ENCODE data around the gene HLCS. TPM values are rescaled to one million over a fixed set of nuclear protein-coding genes. Genes with fewer than 3 reads are reported as not detected.

Gene HLCS
- total RNA-seq, 1 donor from 2014 or later, result 25.0 TPM

DNA sequence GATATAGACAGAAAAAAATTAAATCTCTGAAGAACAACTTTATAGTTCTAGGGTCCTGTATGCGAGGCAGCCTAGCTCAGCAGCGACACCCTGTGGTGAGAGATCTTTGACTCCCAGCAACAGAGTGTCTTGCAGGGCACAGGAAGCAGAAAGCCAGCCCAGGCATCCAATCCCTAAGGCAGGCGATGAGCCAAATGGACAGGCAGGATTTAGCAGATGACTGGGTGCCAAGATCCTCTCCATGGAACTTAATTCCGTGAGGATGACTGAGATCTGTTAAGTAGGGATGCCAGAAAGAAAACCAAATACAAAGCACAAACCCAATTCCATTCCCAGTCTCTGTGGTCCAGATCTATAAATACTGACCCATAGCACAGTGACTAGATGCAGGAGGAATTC lies 38.8 kb downstream of the HLCS start:
- DNase-seq (ENCODE audit: low spot score), result peak; percentile 86
- no peak overlapping the region for H3K27ac Mint-ChIP-seq

DNA sequence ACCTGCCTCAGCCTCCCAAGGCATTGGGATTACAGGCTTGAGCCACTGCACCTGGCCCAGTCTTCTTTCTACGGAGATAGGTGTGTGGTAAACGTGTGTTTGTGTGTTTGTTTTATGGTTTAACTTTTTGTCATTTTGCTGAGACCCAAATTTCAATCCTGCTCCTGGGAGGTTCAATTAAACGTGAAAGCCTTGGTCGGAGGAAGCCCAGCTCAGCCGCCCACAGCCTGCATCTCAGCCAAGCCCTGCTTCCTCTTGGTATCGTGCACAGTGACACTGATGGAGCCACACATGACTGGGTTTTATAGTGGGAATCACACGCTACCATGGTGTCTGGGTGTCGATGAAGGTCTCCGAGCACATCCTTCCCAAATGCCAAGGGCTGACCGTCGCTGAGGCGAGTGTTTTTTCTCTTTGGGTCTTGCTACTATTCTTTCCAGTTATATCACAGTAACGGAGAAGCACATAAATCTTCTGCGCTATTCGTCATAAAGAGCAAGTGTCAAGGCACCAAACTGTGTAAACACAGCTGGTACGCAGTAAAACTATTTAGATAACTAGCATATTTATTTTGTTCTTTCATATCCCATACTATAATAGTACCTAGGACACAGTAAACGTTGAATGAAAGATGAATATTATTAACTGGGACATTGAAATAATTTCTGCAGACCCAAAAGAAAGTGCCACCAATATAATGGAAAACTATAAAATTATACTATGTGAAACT lies 39.3 kb downstream of the HLCS start:
- H3K27ac Mint-ChIP-seq, result no peak overlapping the region

More for the DNA sequence above, 38.8 kb downstream of the HLCS start:
- TF ChIP-seq, protein P1, sequence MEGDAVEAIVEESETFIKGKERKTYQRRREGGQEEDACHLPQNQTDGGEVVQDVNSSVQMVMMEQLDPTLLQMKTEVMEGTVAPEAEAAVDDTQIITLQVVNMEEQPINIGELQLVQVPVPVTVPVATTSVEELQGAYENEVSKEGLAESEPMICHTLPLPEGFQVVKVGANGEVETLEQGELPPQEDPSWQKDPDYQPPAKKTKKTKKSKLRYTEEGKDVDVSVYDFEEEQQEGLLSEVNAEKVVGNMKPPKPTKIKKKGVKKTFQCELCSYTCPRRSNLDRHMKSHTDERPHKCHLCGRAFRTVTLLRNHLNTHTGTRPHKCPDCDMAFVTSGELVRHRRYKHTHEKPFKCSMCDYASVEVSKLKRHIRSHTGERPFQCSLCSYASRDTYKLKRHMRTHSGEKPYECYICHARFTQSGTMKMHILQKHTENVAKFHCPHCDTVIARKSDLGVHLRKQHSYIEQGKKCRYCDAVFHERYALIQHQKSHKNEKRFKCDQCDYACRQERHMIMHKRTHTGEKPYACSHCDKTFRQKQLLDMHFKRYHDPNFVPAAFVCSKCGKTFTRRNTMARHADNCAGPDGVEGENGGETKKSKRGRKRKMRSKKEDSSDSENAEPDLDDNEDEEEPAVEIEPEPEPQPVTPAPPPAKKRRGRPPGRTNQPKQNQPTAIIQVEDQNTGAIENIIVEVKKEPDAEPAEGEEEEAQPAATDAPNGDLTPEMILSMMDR (IDR thresholded peaks at IDR 0.05), result peak; percentile 95
- TF ChIP-seq EZH2phosphoT487 (IDR thresholded peaks at IDR 0.05), result no peak
- H3K36me3 Mint-ChIP-seq, result peaks cover 9% of the 10 kb centered on the region
- no peak overlapping the region for H2AFZ ChIP-seq (replicated peaks)
- H3F3A ChIP-seq (ENCODE audit: low read depth), result no peaks in the 10 kb centered on the region
- H3K9ac ChIP-seq, result no peak overlapping the region
- no peaks in the 10 kb centered on the region for H3K36me3 ChIP-seq
- peaks cover 2% of the 10 kb centered on the region for H3K27me3 Mint-ChIP-seq (ENCODE audit: insufficient read depth, low read depth)
- no peaks in the 10 kb centered on the region for H4K20me1 ChIP-seq (ENCODE audit: low read depth)
- H3K27me3 ChIP-seq, result no peaks in the 10 kb centered on the region
- no peak overlapping the region for H3K27ac ChIP-seq
- no peaks in the 10 kb centered on the region for H3K9me3 Mint-ChIP-seq
- H3K9me3 ChIP-seq (ENCODE audit: low read depth), result no peaks in the 10 kb centered on the region
- H3K4me2 ChIP-seq, result no peak overlapping the region
- H3K79me2 ChIP-seq (ENCODE audit: low read depth), result no peaks in the 10 kb centered on the region
- H3K4me3 ChIP-seq, result no peak overlapping the region
- H3K4me3 Mint-ChIP-seq, result no peak overlapping the region
- H3K4me1 Mint-ChIP-seq, result peaks cover 10% of the 10 kb centered on the region
- no peaks in the 10 kb centered on the region for H3K4me1 ChIP-seq

DNA sequence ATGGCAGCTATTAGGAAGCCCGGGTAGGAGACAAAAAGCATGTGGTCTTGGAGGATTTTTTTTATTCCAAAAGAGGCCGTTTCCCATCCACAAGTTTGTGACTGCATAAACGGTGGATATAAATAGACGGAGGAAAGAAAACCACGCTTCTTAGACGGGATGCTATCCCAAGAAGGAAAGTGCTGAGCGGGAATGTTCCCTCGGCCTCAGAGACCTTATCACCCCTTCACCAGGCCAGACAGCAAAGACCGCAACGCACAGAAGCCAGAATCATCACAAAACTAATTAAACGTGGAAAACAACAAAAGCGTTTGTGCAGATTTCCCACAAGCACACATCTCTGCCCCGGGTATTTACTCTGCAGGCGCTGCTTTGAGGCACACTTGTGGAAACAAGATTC lies 43.2 kb downstream of the HLCS start:
- no peak overlapping the region for H3K4me3 ChIP-seq
- DNase-seq (ENCODE audit: low spot score), result no peak
- H3K9ac ChIP-seq, result no peak overlapping the region
- H3K27me3 ChIP-seq, result no peaks in the 10 kb centered on the region
- H2AFZ ChIP-seq (replicated peaks), result no peak overlapping the region
- Mint-ChIP-seq H3K4me3 (no peak overlapping the region), H3K27ac (no peak overlapping the region), H3K9me3 (no peaks in the 10 kb centered on the region), H3K27me3 (ENCODE audit: insufficient read depth, low read depth) (peaks cover 2% of the 10 kb centered on the region), H3K4me1 (peaks cover 13% of the 10 kb centered on the region), H3K36me3 (peaks cover 3% of the 10 kb centered on the region)
- no peaks in the 10 kb centered on the region for H3F3A ChIP-seq (ENCODE audit: low read depth)
- TF ChIP-seq EZH2 (IDR thresholded peaks at IDR 0.05) (no peak), EZH2phosphoT487 (IDR thresholded peaks at IDR 0.05) (no peak)
- TF ChIP-seq, protein P1 (IDR thresholded peaks at IDR 0.05), result no peak
- no peaks in the 10 kb centered on the region for H3K36me3 ChIP-seq
- no peaks in the 10 kb centered on the region for H3K9me3 ChIP-seq (ENCODE audit: low read depth)
- no peak overlapping the region for H3K4me2 ChIP-seq
- no peaks in the 10 kb centered on the region for H3K4me1 ChIP-seq
- no peaks in the 10 kb centered on the region for H4K20me1 ChIP-seq (ENCODE audit: low read depth)
- no peak overlapping the region for H3K27ac ChIP-seq
- H3K79me2 ChIP-seq (ENCODE audit: low read depth), result no peaks in the 10 kb centered on the region

More for the DNA sequence above, 39.3 kb downstream of the HLCS start:
- H3K79me2 ChIP-seq (ENCODE audit: low read depth), result no peaks in the 10 kb centered on the region
- H3K4me1 ChIP-seq, result no peaks in the 10 kb centered on the region
- no peaks in the 10 kb centered on the region for H3K9me3 ChIP-seq (ENCODE audit: low read depth)
- Mint-ChIP-seq H3K4me1 (peaks cover 12% of the 10 kb centered on the region), H3K4me3 (no peak overlapping the region), H3K9me3 (no peaks in the 10 kb centered on the region), H3K27me3 (ENCODE audit: insufficient read depth, low read depth) (peaks cover 2% of the 10 kb centered on the region), H3K36me3 (peaks cover 9% of the 10 kb centered on the region)
- H4K20me1 ChIP-seq (ENCODE audit: low read depth), result no peaks in the 10 kb centered on the region
- no peak overlapping the region for H3K27ac ChIP-seq
- no peak overlapping the region for H2AFZ ChIP-seq (replicated peaks)
- no peak overlapping the region for H3K4me3 ChIP-seq
- H3K4me2 ChIP-seq, result no peak overlapping the region
- H3K9ac ChIP-seq, result no peak overlapping the region
- DNase-seq (ENCODE audit: low spot score), result no peak
- no peaks in the 10 kb centered on the region for H3K36me3 ChIP-seq
- TF ChIP-seq EZH2phosphoT487 (IDR thresholded peaks at IDR 0.05), result no peak
- TF ChIP-seq EZH2 (IDR thresholded peaks at IDR 0.05), result no peak
- TF ChIP-seq, protein P1 (IDR thresholded peaks at IDR 0.05), result no peak
- H3F3A ChIP-seq (ENCODE audit: low read depth), result no peaks in the 10 kb centered on the region
- no peaks in the 10 kb centered on the region for H3K27me3 ChIP-seq
